Measurements from ENCODE around the gene TFB1M. TPM values are rescaled to one million over a fixed set of nuclear protein-coding genes. Genes with fewer than 3 reads are reported as not detected.
"Not testable (repeated sequence)": the region's sequence is repeated elsewhere in the genome, so short reads cannot be mapped to it uniquely, and the experiment has no call there.

The TFB1M gene
- total RNA-seq, 1 donor: 20.0 TPM

DNA sequence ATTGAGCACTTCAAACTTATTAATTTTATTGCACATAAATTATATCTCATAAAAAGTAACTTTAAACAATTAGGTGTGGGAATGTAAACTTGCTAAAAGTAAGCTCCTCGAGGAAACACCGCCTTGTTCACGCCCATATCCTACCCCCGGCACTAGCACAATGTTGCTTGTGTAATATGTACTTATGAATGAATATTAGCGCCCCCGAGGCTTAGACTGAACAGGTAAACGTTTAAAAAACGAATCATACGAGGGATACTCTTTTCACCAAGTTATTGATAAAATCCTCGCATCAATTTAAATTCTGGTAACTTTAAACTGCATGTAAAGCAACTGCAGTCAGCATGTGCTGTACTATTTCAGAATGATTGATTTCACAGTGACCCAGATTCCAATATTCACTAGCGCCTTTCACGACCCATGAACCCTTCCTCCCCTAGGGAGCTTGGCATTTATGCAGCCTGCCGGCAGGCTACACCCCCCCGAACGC lies 637 bp downstream of the TFB1M start:
- DNase-seq (ENCODE audit: low read depth): peak; percentile 18
- TF ChIP-seq, protein P1, sequence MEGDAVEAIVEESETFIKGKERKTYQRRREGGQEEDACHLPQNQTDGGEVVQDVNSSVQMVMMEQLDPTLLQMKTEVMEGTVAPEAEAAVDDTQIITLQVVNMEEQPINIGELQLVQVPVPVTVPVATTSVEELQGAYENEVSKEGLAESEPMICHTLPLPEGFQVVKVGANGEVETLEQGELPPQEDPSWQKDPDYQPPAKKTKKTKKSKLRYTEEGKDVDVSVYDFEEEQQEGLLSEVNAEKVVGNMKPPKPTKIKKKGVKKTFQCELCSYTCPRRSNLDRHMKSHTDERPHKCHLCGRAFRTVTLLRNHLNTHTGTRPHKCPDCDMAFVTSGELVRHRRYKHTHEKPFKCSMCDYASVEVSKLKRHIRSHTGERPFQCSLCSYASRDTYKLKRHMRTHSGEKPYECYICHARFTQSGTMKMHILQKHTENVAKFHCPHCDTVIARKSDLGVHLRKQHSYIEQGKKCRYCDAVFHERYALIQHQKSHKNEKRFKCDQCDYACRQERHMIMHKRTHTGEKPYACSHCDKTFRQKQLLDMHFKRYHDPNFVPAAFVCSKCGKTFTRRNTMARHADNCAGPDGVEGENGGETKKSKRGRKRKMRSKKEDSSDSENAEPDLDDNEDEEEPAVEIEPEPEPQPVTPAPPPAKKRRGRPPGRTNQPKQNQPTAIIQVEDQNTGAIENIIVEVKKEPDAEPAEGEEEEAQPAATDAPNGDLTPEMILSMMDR (IDR thresholded peaks at IDR 0.05; ENCODE audit: insufficient read depth, low read length): no peak
- peak overlapping the region; percentile 97 for H3K4me3 ChIP-seq (ENCODE audit: low read depth, low read length)

DNA sequence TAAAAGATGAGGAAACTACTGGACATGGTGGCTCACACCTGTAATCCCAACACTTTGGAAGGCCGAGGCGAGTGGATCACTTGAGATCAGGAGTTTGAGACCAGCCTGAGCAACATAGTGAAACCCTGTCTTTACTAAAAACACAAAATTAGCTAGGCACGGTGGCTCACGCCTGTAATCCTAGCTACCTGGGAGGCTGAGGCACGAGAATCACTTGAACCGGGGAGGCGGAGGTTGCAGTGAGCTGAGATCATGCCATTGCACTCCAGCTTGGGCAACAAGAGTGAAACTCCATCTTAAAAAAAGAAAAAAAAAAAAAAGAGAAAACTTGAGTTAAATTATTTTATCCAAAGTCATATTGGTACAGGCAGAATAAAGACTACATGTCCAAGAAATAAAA lies 1.3 kb downstream of the TFB1M start:
- not testable (repeated sequence) for H3K4me3 ChIP-seq (ENCODE audit: low read depth, low read length); DNase-seq (ENCODE audit: low read depth)

- no peak for DNase-seq (ENCODE audit: low read depth)
- no peak overlapping the region for H3K4me3 ChIP-seq (ENCODE audit: low read depth, low read length)
- TF ChIP-seq, protein P1 (IDR thresholded peaks at IDR 0.05; ENCODE audit: insufficient read depth, low read length): no peak
These were observed 2.7 kb downstream of the TFB1M start for GRCh38 chr6:155311583-155311982.

- H3K4me3 ChIP-seq (ENCODE audit: low read depth, low read length): no peak overlapping the region
These were observed 3.2 kb downstream of the TFB1M start for GRCh38 chr6:155311086-155311485.

GRCh38 chr6:155310596-155310995 lies 3.7 kb downstream of the TFB1M start:
- TF ChIP-seq, protein P1 (IDR thresholded peaks at IDR 0.05; ENCODE audit: insufficient read depth, low read length): no peak
- H3K4me3 ChIP-seq (ENCODE audit: low read depth, low read length): no peak overlapping the region
- DNase-seq (ENCODE audit: low read depth): no peak

More at GRCh38 chr6:155311086-155311485, 3.2 kb downstream of the TFB1M start:
- no peak for DNase-seq (ENCODE audit: low read depth)
- TF ChIP-seq, protein P1 (IDR thresholded peaks at IDR 0.05; ENCODE audit: insufficient read depth, low read length): no peak

DNA sequence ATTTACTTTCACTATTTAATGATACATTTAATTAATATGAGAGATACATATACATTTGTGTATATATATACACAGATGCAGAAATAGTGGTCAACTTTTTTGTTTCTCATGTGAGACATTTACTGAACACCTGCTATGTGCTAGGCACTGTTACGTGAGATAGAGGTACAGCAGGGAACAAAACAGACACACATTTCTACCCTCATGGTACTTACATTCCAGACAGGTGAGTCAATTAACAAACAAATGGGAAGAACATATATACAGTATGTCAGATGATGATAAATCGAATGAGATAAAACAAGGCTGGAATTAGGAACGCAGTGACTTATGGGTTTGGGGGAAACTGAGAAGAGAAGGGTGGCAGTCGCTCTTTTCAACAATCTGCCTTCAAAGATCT lies 5.1 kb downstream of the TFB1M start:
- TF ChIP-seq, protein P1 (IDR thresholded peaks at IDR 0.05; ENCODE audit: insufficient read depth, low read length): no peak
- DNase-seq (ENCODE audit: low read depth): no peak
- H3K4me3 ChIP-seq (ENCODE audit: low read depth, low read length): no peak overlapping the region

DNA sequence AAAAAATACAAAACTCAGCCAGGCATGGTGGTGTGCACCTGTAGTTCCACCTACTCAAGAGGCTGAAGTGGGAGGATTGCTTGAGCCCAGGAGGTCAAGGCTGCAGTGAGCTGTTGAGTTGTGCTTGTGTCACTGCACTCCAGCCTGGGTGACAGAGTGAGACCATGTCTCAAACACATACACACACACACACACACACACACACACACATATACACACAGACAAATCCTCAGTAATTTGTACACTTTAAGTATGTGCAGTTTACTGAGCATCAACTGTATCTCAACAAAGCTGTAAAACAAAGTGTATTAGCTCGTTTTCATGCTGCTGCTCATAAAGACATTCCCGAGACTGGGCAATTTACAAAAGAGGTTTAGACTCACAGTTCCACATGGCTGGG lies 7.3 kb downstream of the TFB1M start:
- TF ChIP-seq, protein P1 (IDR thresholded peaks at IDR 0.05; ENCODE audit: insufficient read depth, low read length): no peak
- no peak overlapping the region for H3K4me3 ChIP-seq (ENCODE audit: low read depth, low read length)
- DNase-seq (ENCODE audit: low read depth): no peak
